Esophagus muscularis mucosa (tissue), 4 donors: ENCODE results near the gene MZF1.

Experiments
- CTCF ChIP-seq, 3 experiments: fragments of 200-600 bp in 2 of 3; fragments of 450-650 bp in 1 of 3; sonication (generic) in 2 of 3; IDR thresholded peaks; one replicate each; pipeline ENCODE4 v1.5.1; 2017 to 2019; ENCODE audit warnings: antibody characterized with exemption in 3 of 3, mild to moderate bottlenecking in 2 of 3, moderate library complexity in 1 of 3
- EP300 ChIP-seq: sonication (generic); formaldehyde crosslinking; IDR thresholded peaks from one replicate; pipeline ENCODE4 v1.6.1; 2017; ENCODE audit warnings: antibody characterized with exemption
- POLR2A ChIP-seq: fragments of 450-650 bp; IDR thresholded peaks from one replicate; pipeline ENCODE4 v1.6.1; 2017; ENCODE audit warnings: antibody characterized with exemption, moderate library complexity, mild to moderate bottlenecking, low read depth
- POLR2AphosphoS5 ChIP-seq, 2 donors: sonication (generic); formaldehyde crosslinking; IDR thresholded peaks; one replicate each; pipeline ENCODE4 v1.6.1; 2017; ENCODE audit warnings: antibody characterized with exemption in 2 of 2

DNA sequence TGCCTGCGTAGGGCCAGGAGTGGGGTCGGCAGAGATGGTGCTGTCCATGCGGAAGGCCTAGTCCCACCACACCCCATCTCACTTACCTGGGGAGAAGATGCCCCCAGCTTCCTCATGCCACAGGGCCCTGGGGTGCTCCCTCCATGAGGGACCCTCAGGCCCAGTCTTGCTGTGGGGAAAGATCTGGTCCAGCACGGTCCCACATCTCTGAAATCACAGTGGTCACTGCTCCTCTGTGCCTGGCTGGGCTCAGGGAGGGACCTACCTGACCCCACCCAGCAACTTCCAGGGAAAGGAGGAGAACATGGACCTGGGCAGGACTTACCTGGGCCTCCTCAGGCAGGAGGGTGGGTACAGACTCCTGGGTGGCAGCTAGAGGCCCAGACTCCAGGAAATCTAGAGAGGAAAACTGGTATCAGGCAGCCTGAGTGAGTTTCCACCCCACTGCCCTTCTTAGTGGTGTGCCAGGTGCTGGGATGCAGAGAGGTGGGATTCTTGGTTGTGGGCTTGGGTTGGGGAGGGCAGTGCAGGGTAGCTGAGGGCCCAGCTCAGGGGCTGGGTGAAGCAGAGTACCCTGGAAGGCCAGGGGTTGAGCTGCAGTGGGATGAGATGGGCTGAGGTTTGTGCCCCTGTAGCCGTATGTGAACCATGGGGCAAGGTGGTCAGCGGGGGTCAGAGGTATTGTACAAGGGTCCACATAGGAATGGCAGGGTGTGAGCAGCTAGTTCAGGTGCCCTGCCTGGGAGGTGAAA lies 3.8 kb downstream of the MZF1 start:
- TF ChIP-seq CTCF (IDR thresholded peaks at IDR 0.05) (no peak), POLR2AphosphoS5 (IDR thresholded peaks at IDR 0.05) (no peak), POLR2A (no peak), EP300 (no peak)
